Measurements from ENCODE around the gene CLEC11A.

CLEC11A gene

DNA sequence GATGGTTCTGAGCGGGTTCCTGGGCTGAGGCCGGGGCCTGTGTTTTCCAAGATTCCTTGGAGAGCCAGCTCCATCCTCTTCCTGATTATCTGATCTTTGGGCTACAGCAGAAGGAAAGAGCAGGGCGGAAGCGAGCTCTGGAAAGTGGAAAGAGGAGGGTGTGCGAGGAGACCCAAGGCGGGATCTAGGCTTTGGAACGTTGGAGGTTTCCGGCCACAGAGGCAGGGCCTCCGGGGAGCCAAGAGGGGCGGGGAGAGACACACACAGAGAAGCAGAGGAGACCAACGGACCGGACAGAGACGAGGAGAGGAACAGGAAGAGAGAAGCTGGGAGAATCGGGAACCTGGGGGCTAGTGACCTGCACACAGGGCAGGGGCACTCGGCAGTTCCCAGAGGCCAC, at the start of gene CLEC11A:
CLEC11A (plus strand) TSS at position 296 of the 400 bp plus-strand sequence. CDS start 162 bp downstream, outside the sequence.
- no peak for DNase-seq

DNA sequence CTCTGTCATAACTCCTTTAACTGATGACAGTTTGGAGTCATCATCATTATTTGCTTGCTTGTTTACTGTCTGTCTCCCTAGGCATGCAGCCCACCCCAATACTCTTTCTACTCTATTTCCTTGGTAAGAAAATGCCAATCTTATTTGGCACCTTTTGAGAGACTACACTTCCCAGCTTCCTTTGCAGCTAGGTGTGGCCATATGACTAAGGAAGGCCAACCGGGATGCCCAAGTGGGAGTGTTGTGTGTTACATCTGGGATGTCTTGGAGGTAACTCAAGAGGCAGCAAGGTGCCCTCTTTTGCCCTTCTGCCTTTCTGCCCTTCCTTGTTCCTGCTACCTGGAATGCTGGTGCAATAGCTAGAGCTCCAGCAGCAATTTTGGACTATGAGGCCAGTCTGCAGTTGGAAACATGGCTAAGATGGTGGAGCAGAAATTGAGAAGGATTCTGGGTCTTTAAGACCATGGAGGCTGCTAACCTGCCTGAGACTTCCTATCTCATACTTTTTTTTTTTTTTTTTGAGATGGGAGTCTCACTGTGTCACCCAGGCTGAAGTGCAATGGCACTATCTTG, 46.5 kb upstream of the CLEC11A start:
- no peak for DNase-seq

DNA sequence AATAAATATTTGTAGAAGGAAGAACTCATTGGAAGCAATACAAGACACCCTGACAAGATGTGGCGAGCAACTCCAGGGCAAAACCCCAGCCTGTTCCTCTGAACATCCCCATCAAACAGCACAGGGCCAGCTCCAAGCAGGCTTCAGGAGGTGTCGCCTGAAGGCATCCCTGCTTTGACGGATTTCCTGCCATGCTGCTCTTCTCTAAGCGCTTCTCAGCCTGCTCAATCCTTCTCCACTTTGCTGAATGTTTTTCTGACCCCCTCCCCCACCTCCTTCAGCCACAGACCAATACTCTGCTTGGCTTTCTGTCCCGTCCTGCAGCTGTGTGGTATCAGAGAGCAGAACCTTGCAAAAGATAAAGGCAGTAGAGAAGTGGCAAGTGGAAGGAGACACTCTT, 45.5 kb upstream of the CLEC11A start:
- no peak for DNase-seq

DNA sequence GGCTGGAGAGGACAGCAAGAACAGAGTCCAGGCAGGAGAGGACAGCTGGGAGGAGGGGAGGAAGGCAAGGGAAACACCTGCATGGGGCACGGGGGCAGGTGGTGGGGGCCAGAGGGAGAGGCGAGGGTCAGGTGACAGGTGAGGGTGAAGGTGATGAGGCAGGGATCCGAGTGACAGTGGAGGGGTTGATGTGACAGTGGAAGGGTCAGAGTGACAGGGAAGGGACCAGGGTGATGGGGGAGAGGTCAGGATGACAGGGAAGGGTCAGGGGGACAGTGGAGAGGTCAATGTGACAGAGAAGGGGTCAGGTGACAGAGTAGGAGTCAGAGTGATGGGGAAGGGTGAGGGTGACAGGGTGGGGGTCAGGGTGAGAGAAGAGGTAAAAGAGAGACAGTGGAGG, 44.8 kb upstream of the CLEC11A start:
- DNase-seq: no peak

DNA sequence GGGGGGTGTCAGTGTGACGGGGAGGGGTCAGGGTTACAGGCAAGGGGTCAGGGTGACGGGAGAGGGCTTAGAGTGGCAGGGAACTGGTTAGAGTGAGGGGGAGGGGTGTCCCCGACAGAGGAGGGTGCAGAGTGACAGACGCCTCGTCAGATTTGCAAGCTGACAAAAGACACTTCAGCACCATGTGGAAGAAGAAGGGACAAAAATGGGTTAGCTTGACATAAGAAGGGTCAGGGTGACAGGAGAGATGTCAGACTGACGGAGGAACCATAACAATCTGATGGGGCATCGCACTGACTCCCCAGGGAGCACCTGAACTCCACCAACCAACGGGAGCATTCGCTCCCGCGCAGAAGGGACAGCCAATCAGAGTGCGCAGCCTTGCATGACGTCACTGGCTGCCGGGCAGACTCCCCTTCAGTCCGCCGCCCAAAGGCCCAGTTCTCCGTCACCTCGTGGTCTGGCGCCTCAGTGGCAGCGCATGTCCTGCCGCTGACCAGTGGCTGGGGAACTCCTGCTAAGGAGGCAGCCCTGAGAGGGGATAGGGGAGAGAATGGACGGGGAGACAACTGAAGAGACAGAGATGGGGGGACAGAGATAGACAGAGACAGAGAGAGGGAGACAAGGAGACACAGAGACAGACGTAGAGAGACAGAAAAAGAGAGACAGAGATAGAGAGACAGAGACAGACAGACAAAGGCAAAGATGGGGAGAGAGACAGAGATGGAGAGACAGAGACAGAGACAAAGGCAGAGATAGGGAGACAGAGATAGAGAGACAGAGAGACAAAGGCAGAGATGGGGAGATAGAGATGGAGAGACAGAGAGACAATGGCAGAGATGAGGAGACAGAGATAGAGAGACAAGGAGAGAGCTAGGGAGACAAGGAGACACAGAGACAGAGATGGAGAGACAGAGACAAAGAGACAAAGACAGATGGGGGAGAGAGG, 43.7 kb upstream of the CLEC11A start:
- peak; percentile 81 for DNase-seq

DNA sequence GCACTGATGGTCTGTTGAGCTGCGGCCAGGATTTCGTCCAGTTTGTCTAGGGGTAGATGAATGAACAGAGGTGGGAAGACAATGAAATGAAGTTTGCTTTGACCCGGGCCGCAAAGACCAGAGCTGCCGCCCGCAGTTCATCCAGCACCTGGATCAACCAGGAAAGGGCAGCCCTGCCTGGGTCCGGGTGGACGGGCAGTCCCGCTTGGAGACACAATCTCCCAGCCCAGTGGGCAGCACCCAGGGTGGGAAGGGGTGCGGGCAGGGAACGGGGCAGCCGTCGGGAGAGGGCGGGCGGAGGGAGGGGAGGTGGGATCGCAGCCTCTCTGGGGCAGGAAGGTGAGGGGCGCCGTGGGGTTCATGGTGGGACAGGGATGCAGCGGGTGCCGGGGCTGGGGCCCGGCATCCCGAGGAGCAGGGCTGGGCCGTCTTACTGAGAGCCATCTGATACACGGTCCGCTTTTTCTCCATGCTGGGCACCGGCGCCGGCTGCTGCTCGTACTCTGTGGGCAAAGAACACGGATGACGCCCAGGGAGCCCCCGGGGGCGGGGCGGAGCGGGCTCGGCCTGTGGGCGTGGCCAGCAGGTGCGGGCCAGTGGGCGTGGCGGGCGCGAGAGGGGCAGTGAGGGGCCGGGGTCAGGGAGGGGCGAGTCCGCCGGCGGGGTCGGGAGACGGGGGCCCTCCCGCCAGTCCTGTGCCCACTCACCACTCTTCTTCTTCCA, 36.7 kb upstream of the CLEC11A start:
- no peak for DNase-seq

GRCh38 chr19:50688766-50689165, 34.4 kb upstream of the CLEC11A start:
- DNase-seq: no peak

DNA sequence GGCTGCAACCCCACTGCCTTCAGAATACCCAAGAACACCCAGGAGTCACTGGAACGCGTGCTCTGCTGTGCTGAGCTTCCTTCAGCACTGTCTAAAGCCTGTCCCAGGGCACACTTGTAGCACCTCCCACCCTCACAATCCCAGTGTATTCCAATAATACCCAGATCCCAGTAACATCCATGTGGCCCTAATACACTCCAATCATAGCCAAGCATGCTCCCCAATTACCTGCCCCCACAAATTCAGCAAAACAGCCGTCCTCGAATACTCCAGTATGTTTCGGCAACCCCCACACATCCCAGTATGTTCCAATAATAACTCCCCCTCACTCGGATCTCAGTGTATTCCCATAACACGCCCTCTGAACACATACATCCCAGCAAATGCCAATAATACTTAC, 32.7 kb upstream of the CLEC11A start:
- no peak for DNase-seq

GRCh38 chr19:50693064-50693975, 29.8 kb upstream of the CLEC11A start:
- DNase-seq: no peak

GRCh38 chr19:50694815-50695145, 28.4 kb upstream of the CLEC11A start:
- DNase-seq: no peak

DNA sequence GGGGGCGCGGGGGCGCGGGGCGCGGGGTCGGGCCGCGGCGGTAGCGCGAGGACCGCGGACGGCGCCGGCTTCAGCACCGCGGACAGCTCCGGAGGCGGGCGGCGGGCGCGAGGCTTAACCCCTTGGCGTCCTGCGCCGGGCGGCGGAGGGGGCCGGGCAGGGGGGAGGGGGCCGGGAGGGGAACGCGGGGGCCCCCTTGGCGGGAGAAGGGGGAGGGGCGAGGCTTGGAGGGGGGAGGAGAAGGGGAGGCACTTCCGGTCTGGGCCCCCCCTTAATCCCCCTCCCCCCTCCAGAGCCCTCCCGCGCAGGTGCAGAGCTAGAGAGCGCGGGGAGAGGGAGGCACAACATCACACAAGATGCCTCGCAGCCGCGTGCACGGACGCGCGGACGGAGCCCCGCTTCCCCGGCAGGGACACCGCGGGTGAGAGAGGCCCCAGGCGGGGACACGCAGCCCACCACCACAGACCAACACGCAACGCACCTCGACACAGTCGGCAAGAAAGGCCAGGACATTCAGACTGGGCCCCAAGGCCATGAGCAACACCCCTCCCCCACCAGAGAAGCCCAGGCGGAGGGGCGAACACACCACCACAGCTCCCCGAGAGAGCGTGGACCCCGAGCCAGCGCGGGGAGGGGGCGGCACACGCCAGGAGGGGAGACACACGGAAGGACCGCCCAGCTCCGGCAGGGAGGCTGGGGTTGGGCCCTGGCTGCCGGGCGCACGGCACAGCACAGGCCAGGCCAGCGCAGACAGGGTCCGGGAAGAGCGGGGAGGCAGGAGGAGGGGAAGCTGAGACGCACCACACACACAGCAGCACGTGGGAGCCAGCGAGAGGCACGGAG, 27.7 kb upstream of the CLEC11A start:
- DNase-seq: no peak

DNA sequence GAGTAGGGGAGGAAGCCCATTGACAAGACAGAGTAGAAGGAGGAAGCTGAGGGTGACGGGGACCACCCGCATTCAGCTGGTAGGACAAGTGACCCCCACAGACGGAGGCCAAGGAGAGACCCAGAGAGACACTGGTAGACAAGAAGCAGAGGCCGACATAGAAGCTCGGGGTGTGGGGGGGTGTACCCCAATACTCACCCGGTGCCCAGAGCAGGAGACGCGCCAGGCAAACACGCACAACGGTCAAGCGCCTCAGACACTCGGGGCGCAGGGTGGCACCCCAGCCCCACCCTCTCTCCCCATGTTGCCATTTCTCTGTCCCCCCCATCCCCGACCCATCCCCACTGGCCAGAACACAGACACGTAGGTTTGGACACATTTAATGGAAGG, 27.1 kb upstream of the CLEC11A start:
- DNase-seq: no peak

- no peak for DNase-seq
These were observed 25.6 kb upstream of the CLEC11A start for GRCh38 chr19:50697414-50698124.

GRCh38 chr19:50701367-50701985, 21.7 kb upstream of the CLEC11A start:
- DNase-seq: no peak

DNA sequence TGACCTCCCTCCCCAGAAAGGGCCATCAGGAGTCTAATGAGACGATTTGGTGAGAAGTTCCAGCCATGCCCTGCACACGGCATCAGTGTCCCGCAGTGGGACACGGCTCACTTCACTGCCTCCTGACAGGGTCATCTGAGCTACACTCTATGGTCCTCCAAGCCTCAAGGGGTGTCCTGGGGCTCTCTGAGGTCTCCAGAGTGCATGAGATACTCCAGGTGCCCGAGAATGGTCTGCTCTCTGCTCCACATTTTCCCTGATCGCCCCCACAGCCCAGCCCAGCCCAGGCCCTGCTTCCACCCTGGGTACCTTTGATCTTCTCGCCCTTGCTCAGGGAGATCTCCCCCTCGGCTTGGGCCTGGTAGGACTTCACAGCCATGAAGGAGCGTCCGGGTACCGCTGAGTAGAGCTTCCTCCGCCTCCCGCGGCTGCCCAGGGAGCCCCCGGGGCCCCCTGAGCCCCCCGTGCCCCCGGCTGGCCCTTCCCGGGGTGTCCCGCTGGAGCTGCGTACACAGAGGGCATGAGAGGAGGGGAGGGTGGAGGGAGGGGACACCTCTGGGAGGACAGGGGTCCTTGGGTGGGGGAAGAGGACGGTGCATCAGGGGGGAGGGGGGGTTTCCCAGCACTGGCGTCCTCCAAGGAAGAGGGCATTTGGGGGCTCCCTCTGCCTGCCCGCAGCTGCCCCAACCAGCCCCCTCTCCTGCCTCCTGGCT, 20.9 kb upstream of the CLEC11A start:
- DNase-seq: no peak

- DNase-seq: no peak
These were observed 20.0 kb upstream of the CLEC11A start for GRCh38 chr19:50702871-50703829.

- no peak for DNase-seq
These were observed 19.0 kb upstream of the CLEC11A start for GRCh38 chr19:50703915-50704796.
